Epidermal melanocyte (primary cell): ENCODE measurements around the gene ENO2.
A peak's percentile ranks its signal among the peaks of the same experiment; 100 is the strongest.

Experiments used
- DNase-seq: peaks from one replicate; pipeline ENCODE4 v3.0.0; 2011; ENCODE audit warnings: low spot score; ENCODE audit not compliant: insufficient read length

The ENO2 gene

GRCh38 chr12:6960593-6961277 is 46.4 kb downstream of the ENO2 start:
- no peak for DNase-seq

DNA sequence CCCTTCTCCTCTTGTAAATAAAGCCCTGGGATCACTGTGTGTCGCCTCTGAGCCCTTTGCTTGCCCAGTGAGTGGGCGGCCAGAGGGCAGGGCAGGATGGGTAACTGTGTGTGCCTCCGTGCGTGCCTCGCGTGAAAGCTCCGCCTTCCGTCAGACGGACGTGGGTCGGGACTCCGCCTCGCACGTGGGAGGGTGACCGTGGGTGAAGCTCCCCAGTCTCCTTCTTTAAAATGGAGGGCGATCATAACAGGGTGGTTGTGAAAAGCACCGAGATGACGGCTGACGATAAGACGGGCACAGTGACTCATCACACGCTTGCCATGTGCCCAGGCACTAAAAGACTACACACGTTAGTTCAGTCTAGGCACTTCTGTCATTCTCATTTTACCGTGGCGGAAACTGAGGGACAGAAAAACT is 46.9 kb downstream of the ENO2 start:
- DNase-seq = no peak

- DNase-seq = peak; percentile 72
Measured at GRCh38 chr12:6961695-6962284, 47.4 kb downstream of the ENO2 start.

- no peak for DNase-seq
Measured at GRCh38 chr12:6962285-6963015, 48.1 kb downstream of the ENO2 start.

GRCh38 chr12:6963016-6963731 is 48.8 kb downstream of the ENO2 start:
- no peak for DNase-seq

DNA sequence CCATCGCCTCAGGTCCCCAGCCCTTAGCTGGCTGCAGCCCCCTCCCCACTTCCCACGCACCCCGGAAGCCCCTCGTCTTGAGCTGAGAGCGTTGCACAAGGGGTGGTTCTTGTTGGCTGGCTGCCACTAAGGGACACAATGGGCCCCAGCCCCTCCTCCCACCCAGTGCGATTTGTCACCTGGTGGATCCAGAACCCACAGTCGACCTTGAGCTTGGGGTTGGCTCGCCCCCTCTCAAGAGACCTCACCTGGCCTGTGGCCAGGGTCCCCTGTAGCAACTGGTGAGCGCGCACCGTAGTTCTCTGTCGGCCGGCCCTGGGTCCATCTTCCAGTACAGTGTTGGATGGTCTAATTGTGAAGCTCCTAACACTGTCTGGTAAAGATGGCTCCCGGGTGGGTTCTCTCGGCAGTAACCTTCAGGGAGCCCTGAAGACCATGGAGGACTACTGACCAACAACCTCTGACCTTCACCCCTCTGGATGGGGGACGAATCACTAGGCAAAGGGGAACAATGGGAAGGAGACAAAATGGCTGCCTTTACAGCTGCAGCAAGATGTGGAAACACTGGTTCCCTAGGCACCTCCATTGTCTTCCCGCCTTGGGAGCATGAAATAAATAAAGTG is 49.5 kb downstream of the ENO2 start:
- DNase-seq = no peak

GRCh38 chr12:6964605-6965025 is 50.2 kb downstream of the ENO2 start:
- no peak for DNase-seq

DNA sequence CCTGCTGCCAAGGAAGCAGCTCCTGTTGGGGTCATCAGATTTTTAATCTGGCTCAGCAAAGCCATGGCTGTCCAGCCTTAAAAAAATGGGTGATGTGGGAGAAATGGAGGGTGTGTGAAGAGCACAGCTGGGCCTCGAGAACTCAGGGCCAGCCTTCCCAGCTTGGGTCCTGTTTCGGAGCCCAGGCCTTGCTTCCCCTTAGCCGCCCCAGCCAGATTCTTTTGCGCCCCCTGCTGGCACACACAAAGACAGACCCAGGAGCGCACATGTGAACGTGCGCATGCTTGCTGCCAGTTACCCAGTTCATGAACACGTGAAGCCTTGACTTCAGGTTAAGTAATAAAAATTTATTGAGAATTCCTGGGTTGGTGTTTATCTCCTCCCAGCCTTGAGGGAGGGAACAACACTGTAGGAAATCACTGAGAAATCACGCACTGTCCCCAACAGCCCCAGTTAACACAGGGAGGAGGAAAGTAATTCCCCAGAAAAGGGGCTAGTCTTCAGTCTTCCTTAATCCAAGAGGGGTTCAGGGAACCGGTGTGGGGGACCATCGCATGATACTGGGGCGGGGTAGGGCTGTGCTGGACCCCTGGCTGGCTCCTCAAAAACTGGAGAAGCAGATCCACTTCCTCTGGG is 50.8 kb downstream of the ENO2 start:
- DNase-seq = peak; percentile 79

DNA sequence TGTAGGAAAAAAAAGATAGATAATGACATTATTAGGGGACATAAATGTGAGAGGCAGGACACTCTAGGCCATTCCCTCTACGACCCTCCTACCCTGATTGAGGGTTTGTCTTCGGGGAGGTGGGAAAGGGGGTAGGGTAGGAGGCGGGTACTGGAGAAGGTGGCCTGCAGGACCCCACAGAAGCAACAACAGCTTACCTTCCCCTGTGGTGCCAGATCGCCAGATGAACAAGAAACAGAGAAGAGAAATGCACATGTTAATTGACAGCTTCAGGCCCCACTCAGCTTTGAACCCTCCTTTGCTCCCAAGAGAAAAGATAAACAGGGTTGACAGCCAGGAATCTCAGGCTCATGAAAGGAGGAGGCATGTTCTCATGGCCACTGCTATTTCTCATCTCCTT is 51.3 kb downstream of the ENO2 start:
- no peak for DNase-seq

GRCh38 chr12:6966351-6966750 is 52.0 kb downstream of the ENO2 start:
- DNase-seq = no peak

- DNase-seq = no peak
Measured at GRCh38 chr12:6967651-6968100, 53.3 kb downstream of the ENO2 start.

DNA sequence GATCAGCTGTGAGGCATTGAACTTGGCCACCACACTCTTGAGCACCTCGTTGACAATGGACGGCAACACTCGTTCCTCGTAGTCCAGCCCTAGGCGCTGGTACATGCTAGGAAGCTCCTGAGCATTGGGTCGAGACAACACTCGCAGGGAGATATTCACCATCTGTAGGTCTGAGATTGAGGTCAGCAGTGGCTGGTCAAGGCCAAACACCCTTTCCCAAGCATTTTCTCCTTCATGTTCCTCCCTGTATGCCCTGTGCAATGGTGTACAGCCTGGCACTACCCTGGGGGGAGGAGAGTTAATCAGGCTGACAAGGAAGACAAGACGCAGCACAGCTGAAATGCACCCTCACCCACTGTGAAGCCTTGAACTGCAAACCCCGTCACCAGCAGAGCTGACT is 54.0 kb downstream of the ENO2 start:
- no peak for DNase-seq

- no peak for DNase-seq
Measured at GRCh38 chr12:6970096-6970527, 55.7 kb downstream of the ENO2 start.
